SIG-M5 (cell line): ENCODE results near the gene DPYSL4.

ENCODE experiments used
- DNase-seq: peaks from one replicate; lab custom pipeline; 2025; lab: John Stamatoyannopoulos, UW

The DPYSL4 gene

DNA sequence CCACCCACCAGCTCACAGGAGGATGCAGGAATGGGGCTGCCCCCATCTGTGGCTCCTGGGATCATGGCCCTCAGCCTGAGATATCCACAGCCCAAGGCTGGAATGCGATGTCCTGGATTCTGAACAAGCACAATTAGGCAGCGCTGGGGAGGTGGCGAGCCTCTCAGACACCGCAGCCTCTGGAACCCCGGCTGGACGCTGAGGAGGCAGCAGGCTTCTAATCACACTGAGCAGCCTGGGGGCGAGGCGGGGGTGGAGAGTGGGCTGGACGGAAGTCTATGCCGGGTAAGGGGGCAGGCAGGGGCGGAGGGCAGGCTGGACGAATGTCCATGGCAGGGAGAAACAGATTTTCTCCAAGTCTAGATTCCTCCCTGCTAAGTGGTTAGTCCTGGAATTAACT is 56.4 kb downstream of the DPYSL4 start:
- no peak for DNase-seq

GRCh38 chr10:132243626-132244025 is 56.9 kb downstream of the DPYSL4 start:
- DNase-seq, result no peak

DNA sequence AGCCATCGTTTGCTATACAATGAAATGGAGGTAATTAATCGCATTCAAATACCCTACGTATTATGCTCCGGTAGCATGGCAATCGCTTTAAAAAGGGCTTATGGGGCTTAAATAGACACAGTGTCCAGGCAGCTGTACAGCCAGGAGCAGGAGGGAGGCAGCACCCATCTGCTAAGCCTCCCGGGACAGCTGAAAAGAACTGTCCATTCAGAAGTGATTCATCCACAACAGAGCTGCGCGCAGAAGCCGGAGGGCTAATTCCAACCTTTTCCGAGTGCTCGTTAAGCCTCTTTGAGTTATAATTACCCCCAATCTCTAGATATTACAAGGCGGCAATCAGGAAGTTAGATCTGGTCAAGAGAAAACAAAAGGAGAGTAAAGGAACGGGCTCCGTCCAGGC is 58.3 kb downstream of the DPYSL4 start:
- no peak for DNase-seq

DNA sequence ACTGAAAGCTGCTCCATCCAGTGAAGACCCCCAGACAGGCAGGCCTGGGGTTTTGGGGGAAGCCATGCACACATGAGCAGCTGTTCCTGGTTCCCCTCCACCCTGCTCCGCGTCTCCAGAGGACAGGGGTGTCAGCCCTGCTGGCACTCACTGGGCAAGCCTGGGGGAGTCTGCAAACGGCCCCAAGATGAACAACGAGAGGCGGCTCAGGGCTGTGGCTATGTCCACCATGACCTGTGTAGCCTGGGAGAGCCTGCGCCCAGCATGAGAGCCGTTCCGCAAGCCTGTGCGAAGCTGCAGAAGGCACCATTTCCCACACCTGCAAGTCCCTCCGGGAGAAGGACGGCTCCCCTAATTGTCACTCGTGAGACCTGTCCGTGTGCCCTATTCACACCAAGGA is 59.5 kb downstream of the DPYSL4 start:
- DNase-seq, result no peak

DNA sequence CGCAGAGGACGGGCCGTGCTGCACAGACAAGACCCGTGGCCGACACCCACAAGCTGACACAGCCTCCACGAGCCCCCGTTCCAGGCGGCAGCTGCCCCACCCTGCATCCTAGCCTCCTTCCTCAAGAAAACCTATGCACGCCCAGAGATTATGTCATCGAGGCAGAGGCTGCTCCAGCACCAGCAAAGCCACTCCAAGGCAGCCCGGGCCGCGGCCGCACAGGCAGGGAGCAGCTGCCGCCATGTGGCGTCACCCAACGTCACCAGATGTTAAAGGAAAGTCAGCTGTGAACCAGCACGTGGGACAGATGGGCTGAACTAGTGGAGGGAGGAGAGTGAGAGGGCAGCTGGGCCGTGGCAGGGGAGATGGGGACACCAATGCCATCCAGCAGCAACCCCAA is 61.2 kb downstream of the DPYSL4 start:
- no peak for DNase-seq

GRCh38 chr10:132248455-132249225 is 61.9 kb downstream of the DPYSL4 start:
- DNase-seq, result no peak

GRCh38 chr10:132249226-132249724 is 62.5 kb downstream of the DPYSL4 start:
- DNase-seq, result no peak

DNA sequence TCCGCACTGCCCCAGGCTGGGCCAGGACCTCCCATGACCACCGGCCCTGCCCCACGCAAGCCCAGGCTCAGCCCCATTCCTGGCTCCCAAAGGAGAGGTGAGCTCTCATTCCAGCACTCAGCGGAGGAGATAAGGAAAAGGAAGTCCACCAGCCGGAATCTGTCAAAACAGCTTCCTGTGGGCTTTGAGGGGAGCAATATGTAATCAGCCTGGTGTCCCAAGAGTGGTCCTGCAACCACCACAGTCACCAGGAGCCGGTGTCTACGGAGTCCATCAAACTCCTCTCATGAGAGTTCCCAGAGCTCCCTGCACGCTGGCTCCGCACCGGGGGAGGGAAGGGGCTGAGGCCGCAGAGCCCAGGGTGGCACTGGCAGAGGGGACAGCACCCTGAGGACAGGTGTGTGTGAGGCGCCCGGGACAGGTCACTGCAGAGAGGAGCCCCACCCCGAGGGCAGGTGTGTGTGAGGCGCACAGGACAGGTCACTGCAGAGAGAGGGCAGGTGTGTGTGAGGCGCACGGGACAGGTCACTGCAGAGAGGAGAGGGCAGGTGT is 63.2 kb downstream of the DPYSL4 start:
- no peak for DNase-seq

- DNase-seq, result no peak
Measured at GRCh38 chr10:132250481-132251475, 64.0 kb downstream of the DPYSL4 start.

GRCh38 chr10:132251928-132252327 is 65.2 kb downstream of the DPYSL4 start:
- no peak for DNase-seq

- DNase-seq, result no peak
Measured at GRCh38 chr10:132252412-132252811, 65.7 kb downstream of the DPYSL4 start.

DNA sequence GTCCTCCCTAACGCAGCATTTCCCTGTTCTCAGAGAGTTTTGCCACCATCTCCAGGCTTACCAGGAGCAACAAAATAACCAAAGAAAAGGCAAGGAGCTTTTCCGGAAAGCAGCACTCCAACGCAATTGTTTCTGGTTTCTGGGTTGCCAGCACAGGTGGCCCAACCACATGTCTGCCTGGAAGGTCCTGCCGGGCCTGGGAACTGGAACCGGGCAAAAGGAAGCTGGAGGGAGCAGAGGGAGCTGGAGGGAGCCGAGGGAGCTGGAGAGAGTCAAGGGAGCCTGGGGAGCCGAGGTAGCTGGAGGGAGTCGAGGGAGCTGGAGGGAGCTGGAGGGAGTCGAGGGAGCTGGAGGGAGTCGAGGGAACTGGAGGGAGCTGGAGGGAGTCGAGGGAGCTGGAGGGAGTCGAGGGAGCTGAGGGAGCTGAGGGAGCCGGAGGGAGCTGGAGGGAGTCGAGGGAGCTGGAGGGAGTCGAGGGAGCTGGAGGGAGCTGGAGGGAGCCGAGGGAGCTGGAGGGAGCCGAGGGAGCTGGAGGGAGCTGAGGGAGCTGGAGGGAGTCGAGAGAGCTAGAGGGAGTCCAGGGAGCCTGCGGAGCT is 66.4 kb downstream of the DPYSL4 start:
- no peak for DNase-seq

GRCh38 chr10:132254841-132255240 is 68.1 kb downstream of the DPYSL4 start:
- no peak for DNase-seq
